NCI-H2107 treated with DMSO at 0.1 percent for 48 hours (cell line): ENCODE results near the gene PLCB4.

ENCODE experiments used
- DNase-seq: peaks from one replicate; lab custom pipeline; 2025; ENCODE audit not compliant: unreplicated experiment; lab: John Stamatoyannopoulos, UW

Gene PLCB4

GRCh38 chr20:9480066-9480465, 411.2 kb downstream of the PLCB4 start:
- DNase-seq = no peak

GRCh38 chr20:9482180-9482579, 413.3 kb downstream of the PLCB4 start:
- DNase-seq = no peak

GRCh38 chr20:9483131-9483530, 414.2 kb downstream of the PLCB4 start:
- DNase-seq = no peak

- DNase-seq = no peak
Measured at GRCh38 chr20:9485614-9486340, 416.9 kb downstream of the PLCB4 start.

- no peak for DNase-seq
Measured at GRCh38 chr20:9487231-9487630, 418.3 kb downstream of the PLCB4 start.

- no peak for DNase-seq
Measured at GRCh38 chr20:9488063-9488462, 419.2 kb downstream of the PLCB4 start.

- no peak for DNase-seq
Measured at GRCh38 chr20:9490161-9490560, 421.3 kb downstream of the PLCB4 start.

GRCh38 chr20:9490631-9491030, 421.7 kb downstream of the PLCB4 start:
- DNase-seq = no peak

GRCh38 chr20:9491324-9491723, 422.4 kb downstream of the PLCB4 start:
- DNase-seq = no peak

- DNase-seq = no peak
Measured at GRCh38 chr20:9492067-9492466, 423.2 kb downstream of the PLCB4 start.

- no peak for DNase-seq
Measured at GRCh38 chr20:9493803-9494202, 424.9 kb downstream of the PLCB4 start.

- no peak for DNase-seq
Measured at GRCh38 chr20:9495701-9496100, 426.8 kb downstream of the PLCB4 start.

GRCh38 chr20:9496155-9496554, 427.3 kb downstream of the PLCB4 start:
- DNase-seq = no peak

- no peak for DNase-seq
Measured at GRCh38 chr20:9498322-9498721, 429.4 kb downstream of the PLCB4 start.

GRCh38 chr20:9499126-9499899, 430.4 kb downstream of the PLCB4 start:
- DNase-seq = no peak

- DNase-seq = no peak
Measured at GRCh38 chr20:9500121-9500520, 431.2 kb downstream of the PLCB4 start.

GRCh38 chr20:9501473-9501872, 432.6 kb downstream of the PLCB4 start:
- DNase-seq = no peak

GRCh38 chr20:9503526-9504245, 434.8 kb downstream of the PLCB4 start:
- DNase-seq = no peak

GRCh38 chr20:9506280-9506821, 437.5 kb downstream of the PLCB4 start:
- no peak for DNase-seq

GRCh38 chr20:9506964-9507369, 438.1 kb downstream of the PLCB4 start:
- DNase-seq = no peak

GRCh38 chr20:9507544-9508239, 438.8 kb downstream of the PLCB4 start:
- DNase-seq = no peak
